HepG2 (cell line): Measurements from ENCODE around the gene MEPCE. TPM values are rescaled to one million over a fixed set of nuclear protein-coding genes. Genes with fewer than 3 reads are reported as not detected.

Experiments used
- ATAC-seq: fragments of 200-7000 bp; cut with Tn5 transposase; 3 replicates; pipeline ENCODE4 v1.9.1; 2020; ENCODE audit warnings: mild to moderate bottlenecking, moderate library complexity
- BruUV-seq: library from RNA; stranded (reverse); fragments of 400-500 nt; replicated peaks from 2 replicates; lab custom pipeline; 2021; lab: Mats Ljungman, UMichigan
- CTCF ChIA-PET: fragments of 300-600 bp; formaldehyde crosslinking; extraction: SDS; loops from one replicate; lab custom pipeline; 2021; ENCODE audit warnings: low total read pairs, inconsistent platforms, low intra/inter-chr PET ratio; lab: Yijun Ruan, JAX
- POLR2A ChIA-PET: fragments of 350-600 bp; sonication (Branson Sonifier 250); formaldehyde crosslinking; loops from one replicate; lab custom pipeline; 2020; ENCODE audit warnings: antibody characterized with exemption, inconsistent platforms; lab: Yijun Ruan, JAX
- DNase-seq: peaks from one replicate; pipeline ENCODE4 v3.0.0-alpha.2; 2015; ENCODE audit warnings: low spot score
- FAIRE-seq: peaks from 3 replicates; lab custom pipeline; 2011; peaks lifted over from hg19 to GRCh38; lab: Jason Lieb, UNC
- H2AFZ ChIP-seq: one replicate; pipeline ENCODE4 v1.6.1; 2011; ENCODE audit warnings: low read length, inconsistent platforms
- H3K27ac ChIP-seq: fragments of 300-600 bp; 3 replicates; pipeline ENCODE4 v1.8.0; 2011; ENCODE audit warnings: mixed run types, mild to moderate bottlenecking, mixed read lengths, low read length, inconsistent platforms; ENCODE audit not compliant: insufficient read depth; ENCODE audit errors: extremely low read length
- H3K27me3 ChIP-seq, 2 experiments: fragments of 200-600 bp in 1 of 2; 2 replicates in 1 of 2; 3 replicates in 1 of 2; pipeline versions ENCODE4 v1.6.0 to v1.8.0; 2011; ENCODE audit warnings: low read length in 2 of 2, mild to moderate bottlenecking in 2 of 2, moderate library complexity in 2 of 2, inconsistent platforms in 1 of 2; ENCODE audit not compliant: insufficient read depth in 2 of 2, control insufficient read depth in 1 of 2
- H3K36me3 ChIP-seq, 2 experiments: fragments of 200-600 bp in 1 of 2; replicated peaks in 1 of 2; 2 replicates in 1 of 2; 3 replicates in 1 of 2; pipeline versions ENCODE4 v1.5.1 to v1.8.0; 2011; ENCODE audit warnings: low read length in 2 of 2, inconsistent platforms in 1 of 2; ENCODE audit not compliant: insufficient read depth in 2 of 2, control insufficient read depth in 1 of 2
- H3K4me1 ChIP-seq: 2 replicates; pipeline ENCODE4 v1.5.1; 2012; ENCODE audit warnings: low read length, inconsistent platforms; ENCODE audit not compliant: insufficient read depth
- H3K4me2 ChIP-seq: 2 replicates; pipeline ENCODE4 v1.6.0; 2011; ENCODE audit warnings: low read depth, low read length, inconsistent platforms
- H3K4me3 ChIP-seq, 3 experiments: fragments of 200-600 bp in 1 of 3; sonication (generic), shearing (Covaris generic) in 1 of 3; replicated peaks in 1 of 3; 2 replicates each; pipeline ENCODE4 v1.5.1; 2011 to 2016; ENCODE audit warnings: low read length in 3 of 3, inconsistent platforms in 2 of 3, low read depth in 2 of 3, mild to moderate bottlenecking in 2 of 3, control low read depth in 1 of 3, mixed read lengths in 1 of 3; ENCODE audit not compliant: insufficient read depth in 1 of 3
- H3K79me2 ChIP-seq: one replicate; pipeline ENCODE4 v1.6.1; 2011; ENCODE audit warnings: low read length, inconsistent platforms; ENCODE audit not compliant: insufficient read depth
- H3K9ac ChIP-seq: 2 replicates; pipeline ENCODE4 v1.6.0; 2011; ENCODE audit warnings: mild to moderate bottlenecking, low read depth, low read length, inconsistent platforms; ENCODE audit not compliant: insufficient read depth
- H3K9me3 ChIP-seq: 2 replicates; pipeline ENCODE4 v1.5.1; 2012; ENCODE audit warnings: mild to moderate bottlenecking, low read length
- H4K20me1 ChIP-seq: 2 replicates; pipeline ENCODE4 v1.6.0; 2011; ENCODE audit warnings: inconsistent platforms, mild to moderate bottlenecking, low read length, moderate library complexity; ENCODE audit not compliant: insufficient read depth
- SMAD9 ChIP-seq: sonication (generic); formaldehyde crosslinking; IDR thresholded peaks from 2 replicates; pipeline ENCODE4 v1.5.1; 2020; ENCODE audit warnings: mild to moderate bottlenecking, missing genetic modification reagents
- ZNF335 ChIP-seq: sonication (generic); formaldehyde crosslinking; IDR thresholded peaks from 2 replicates; pipeline ENCODE4 v1.4.0; 2020; ENCODE audit warnings: missing genetic modification reagents
- WGBS: methylation state at CpG from one replicate; pipeline ENCODE4 v1.1.6; 2017; ENCODE audit warnings: low lambda C conversion rate; 5-methylcytosine and 5-hydroxymethylcytosine counted together
- in situ Hi-C: cut with HindIII; loops from 2 replicates; pipeline ENCODE4 v1.10.0; 2017; ENCODE audit warnings: low pct_unique_long_range_greater_than_20kb; ENCODE audit not compliant: extremely low pct_ligation_motif_present
- intact Hi-C: fragments of 100-400 bp; cut with micrococcal nuclease; formaldehyde crosslinking; loops from one replicate; pipeline ENCODE4 v1.10.0; 2022; ENCODE audit not compliant: unreplicated experiment
- polyA plus RNA-seq, 8 experiments: library from polyadenylated mRNA; depleted of rRNA in 3 of 8; stranded (reverse) in 7 of 8; unstranded in 1 of 8; fragments of >200 nt; fragmentation: Illumina TruSeq in 4 of 8; extraction: Trizol in 4 of 8; gene quantifications; 2 replicates each; pipeline versions ENCODE4 v1.2.1 to v1.2.3, GENCODE V29; 2011 to 2016; ENCODE audit warnings: low read depth in 4 of 8, missing spikeins in 1 of 8, mixed read lengths in 1 of 8; ENCODE audit not compliant: insufficient read depth in 1 of 8
- total RNA-seq, 5 experiments: library from RNA; depleted of rRNA; stranded (reverse); fragments of >200 nt; fragmentation: Illumina TruSeq; extraction: Trizol; gene quantifications; 2 replicates each; pipeline ENCODE4 v1.2.3, GENCODE V29; 2016; ENCODE audit warnings: low read depth in 1 of 5

Gene MEPCE
- total and polyA plus RNA-seq, 2 of the 13 experiments (the other 11 are each of a cell fraction or from before 2014, with no cell fraction given), result 12.3 to 26.0 TPM

DNA sequence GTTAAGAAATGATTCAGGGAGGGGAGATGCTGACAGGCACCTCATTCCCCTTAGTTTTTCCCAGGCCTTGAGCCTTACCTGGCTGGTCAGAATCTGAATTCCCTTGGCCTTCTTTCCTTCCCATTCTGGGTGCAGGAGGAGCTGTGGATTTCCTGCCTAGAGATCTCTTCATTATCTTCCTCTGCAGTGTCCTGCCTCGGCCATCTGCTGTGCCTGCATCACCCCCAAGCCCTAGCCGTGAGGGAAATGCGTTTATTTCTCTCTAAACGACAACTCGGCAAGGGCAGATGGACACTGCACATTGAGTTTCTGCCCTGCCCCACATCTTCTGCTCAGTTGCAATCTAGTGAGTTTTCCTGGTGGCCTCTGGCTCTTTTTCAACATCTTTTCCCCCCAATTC is 27.8 kb upstream of the MEPCE start:
- no peak for TF ChIP-seq SMAD9
- Histone ChIP-seq H3K36me3 (no peaks in the 10 kb centered on the region), H3K27ac (no peak overlapping the region), H3K4me1 (peaks cover 17% of the 10 kb centered on the region), H3K9me3 (no peaks in the 10 kb centered on the region), H3K9ac (no peak overlapping the region), H2AFZ (no peak overlapping the region), H3K79me2 (no peaks in the 10 kb centered on the region), H4K20me1 (no peaks in the 10 kb centered on the region), H3K27me3 (peaks cover 1 to 14% of the 10 kb centered on the region in 2 experiments; a peak in 3 of 5 replicates), H3K4me2 (no peak overlapping the region), H3K4me3 (no peak overlapping the region)
- CTCF ChIA-PET, result no interaction called here
- in situ Hi-C loops, result no loop called here
- WGBS, result 20% methylated on average over 5 of the region's 5 CpGs
- BruUV-seq, result no TSS peak
- POLR2A ChIA-PET, result interaction anchor here (1.2 kb wide), 1 partner anchor 27 kb away, joined by 5 read pairs; the partner anchor contains the start of gene ZCWPW1
- intact Hi-C loops, result no loop called here
- no peak for ATAC-seq
- no peak for DNase-seq
- no peak for FAIRE-seq

DNA sequence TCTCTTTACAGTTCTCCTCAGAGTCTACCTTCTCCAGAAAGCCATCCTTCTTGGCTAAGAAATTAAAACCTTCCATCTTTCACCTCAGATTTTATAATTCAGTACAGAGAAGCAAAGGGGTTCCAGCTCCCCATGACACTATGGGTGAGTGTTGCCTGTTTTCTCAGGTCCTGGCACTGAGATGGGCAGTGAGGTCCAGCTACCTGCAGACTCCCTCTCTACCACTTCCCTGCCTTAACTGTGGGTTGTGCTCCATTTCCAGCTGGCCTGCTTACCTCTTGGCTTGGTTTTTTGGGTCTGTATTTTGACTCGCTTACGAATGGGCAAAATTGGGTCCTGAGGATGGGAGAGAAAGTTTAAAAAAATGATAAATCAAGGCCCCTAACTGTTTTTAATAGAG is 27.4 kb upstream of the MEPCE start:
- Histone ChIP-seq H3K4me2 (no peak overlapping the region), H3K27me3 (peaks cover 1 to 14% of the 10 kb centered on the region in 2 experiments; a peak in 3 of 5 replicates), H2AFZ (no peak overlapping the region), H3K36me3 (no peaks in the 10 kb centered on the region), H3K79me2 (no peaks in the 10 kb centered on the region), H3K27ac (no peak overlapping the region), H3K4me3 (no peak overlapping the region), H4K20me1 (no peaks in the 10 kb centered on the region), H3K9ac (no peak overlapping the region), H3K4me1 (peaks cover 17% of the 10 kb centered on the region), H3K9me3 (no peaks in the 10 kb centered on the region)
- no TSS peak for BruUV-seq
- no peak for ATAC-seq
- POLR2A ChIA-PET, result no interaction called here
- intact Hi-C loops (no loop called here), in situ Hi-C loops (no loop called here)
- CTCF ChIA-PET, result no interaction called here
- WGBS, result 70% methylated on average over 2 of the region's 2 CpGs
- DNase-seq, result no peak
- no peak for FAIRE-seq
- no peak for TF ChIP-seq ZNF335 (CRISPR knock-in tag)
